Stimulated activated naive CD4-positive, alpha-beta T cell treated with Interleukin-2 at 50 U/mL for 16 hours (primary cell): ENCODE data around the gene RPS15.

Experiments used
- DNase-seq: peaks from one replicate; lab custom pipeline; 2025; lab: John Stamatoyannopoulos, UW

RPS15 gene

DNA sequence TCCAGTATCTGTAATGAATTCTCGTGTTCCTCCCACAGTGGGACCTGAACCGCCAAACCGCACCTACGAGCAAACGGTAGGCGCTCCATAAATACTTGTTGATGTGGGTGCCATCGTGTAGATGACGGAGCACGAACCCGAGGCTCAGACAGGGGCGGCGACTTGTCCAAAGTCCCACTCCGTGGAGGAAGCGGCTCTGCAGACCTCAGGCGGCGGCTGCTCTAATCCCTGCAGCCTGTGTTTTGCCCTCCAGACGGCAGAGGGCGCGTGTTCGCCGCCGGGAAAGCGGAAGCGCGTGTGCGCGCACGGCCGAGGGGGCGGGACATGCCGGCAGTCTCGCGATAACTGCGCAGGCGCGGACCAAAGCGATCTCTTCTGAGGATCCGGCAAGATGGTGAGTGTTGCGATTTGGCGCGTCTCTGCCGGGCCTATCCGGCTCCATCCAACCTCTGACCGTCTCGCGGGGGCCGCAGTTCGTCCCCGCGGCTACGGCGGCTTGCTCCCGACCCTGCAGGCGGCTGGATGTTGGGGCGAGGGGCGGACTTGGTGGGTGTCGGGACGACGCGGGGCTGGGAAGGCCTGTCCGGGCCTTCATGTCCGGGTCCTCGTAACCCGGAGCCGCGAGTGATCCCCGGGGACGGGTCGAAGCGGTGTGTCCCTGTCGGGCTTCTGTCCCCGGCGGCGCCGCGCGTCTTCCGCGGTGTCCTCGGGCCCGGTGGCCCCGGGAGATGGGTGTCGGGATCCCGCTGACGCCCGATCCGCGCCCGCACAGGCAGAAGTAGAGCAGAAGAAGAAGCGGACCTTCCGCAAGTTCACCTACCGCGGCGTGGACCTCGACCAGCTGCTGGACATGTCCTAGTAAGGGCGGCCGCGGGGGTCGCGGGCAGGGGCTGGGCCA lies at the start of gene RPS15:
Gene RPS15 (plus strand): TSS at position 362 of the 898 bp plus-strand sequence. CDS start 30 bp downstream, at position 392.
- DNase-seq = peak; percentile 92

DNA sequence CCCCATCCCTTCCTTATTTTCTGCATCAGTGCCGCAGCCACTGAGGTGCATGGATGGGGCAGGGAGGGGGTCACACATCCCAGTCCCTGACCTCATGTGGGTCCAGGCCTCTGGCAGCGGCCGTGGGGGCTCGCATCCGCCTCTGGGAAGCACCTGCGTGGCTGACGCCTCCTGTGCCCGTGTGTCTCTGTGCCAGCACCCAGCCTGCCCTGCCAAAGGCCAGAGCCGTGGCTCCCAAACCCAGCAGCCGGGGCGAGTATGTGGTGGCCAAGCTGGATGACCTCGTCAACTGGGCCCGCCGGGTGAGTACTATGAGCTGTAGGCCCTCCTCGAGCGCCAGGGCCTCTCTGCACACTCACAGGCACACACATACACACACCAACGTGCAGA lies 49.6 kb upstream of the RPS15 start:
- DNase-seq = no peak

DNA sequence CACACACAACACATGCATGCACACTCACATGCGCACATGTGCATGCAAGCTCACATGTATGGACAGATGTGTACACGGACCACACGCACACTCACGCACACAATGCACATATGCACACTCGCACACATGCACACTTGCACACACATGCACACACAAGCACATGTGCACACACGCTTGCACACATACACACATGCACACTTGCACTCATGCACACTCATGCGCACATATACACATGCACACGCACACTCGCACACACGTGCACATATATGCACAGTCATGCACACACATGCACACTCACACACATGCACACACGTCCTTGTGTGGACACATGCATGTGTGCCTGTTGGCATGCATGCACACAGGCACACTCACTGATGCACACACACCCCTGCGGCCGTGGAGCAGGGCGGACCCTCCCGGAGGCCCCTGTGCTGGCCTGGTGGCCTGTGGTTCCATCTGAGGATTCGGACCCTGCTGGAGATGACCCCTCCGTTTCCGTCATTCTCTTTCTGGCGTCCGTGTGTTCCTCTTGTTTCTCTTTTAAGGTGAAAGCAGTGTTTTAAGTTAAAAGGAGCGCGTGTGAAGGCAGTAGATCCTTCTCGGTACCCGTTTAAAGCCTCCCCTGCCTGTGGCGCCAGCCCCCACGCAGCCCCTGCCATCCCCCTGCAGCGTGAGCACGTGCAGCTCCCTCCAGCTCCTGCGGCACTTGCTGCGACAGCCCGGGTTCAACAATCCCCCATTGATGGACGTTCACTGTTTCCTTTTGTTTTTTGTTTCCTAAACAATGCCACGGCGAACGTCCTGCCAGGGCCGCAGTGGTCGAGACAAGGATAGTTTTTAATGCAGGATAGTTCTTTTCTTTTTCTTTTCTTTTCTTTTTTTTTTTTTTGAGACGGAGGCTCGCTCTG lies 48.9 kb upstream of the RPS15 start:
- no peak for DNase-seq

DNA sequence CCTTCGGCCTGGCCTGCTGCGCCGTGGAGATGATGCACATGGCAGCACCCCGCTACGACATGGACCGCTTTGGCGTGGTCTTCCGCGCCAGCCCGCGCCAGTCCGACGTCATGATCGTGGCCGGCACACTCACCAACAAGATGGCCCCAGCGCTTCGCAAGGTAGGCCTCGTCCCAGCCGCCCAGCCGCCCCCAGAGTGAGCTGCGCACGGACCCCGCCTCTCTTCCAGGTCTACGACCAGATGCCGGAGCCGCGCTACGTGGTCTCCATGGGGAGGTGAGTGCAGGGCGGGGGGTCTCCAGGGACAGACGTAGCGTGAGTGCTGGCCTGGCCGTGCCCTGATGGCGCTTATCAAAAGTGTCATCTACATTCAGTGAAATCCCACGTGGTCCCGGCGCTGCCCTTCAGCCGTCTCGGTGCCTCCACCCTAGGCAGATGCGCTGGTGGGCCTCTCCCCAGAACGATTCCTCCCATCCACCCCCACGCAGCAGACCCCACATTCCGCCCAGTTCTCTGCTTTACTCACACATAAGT lies 47.2 kb upstream of the RPS15 start:
- no peak for DNase-seq

- DNase-seq = no peak
Observed at GRCh38 chr19:1392407-1392806, 45.8 kb upstream of the RPS15 start.

- DNase-seq = no peak
Observed at GRCh38 chr19:1392939-1393530, 45.2 kb upstream of the RPS15 start.

GRCh38 chr19:1393841-1394240 lies 44.4 kb upstream of the RPS15 start:
- DNase-seq = no peak

DNA sequence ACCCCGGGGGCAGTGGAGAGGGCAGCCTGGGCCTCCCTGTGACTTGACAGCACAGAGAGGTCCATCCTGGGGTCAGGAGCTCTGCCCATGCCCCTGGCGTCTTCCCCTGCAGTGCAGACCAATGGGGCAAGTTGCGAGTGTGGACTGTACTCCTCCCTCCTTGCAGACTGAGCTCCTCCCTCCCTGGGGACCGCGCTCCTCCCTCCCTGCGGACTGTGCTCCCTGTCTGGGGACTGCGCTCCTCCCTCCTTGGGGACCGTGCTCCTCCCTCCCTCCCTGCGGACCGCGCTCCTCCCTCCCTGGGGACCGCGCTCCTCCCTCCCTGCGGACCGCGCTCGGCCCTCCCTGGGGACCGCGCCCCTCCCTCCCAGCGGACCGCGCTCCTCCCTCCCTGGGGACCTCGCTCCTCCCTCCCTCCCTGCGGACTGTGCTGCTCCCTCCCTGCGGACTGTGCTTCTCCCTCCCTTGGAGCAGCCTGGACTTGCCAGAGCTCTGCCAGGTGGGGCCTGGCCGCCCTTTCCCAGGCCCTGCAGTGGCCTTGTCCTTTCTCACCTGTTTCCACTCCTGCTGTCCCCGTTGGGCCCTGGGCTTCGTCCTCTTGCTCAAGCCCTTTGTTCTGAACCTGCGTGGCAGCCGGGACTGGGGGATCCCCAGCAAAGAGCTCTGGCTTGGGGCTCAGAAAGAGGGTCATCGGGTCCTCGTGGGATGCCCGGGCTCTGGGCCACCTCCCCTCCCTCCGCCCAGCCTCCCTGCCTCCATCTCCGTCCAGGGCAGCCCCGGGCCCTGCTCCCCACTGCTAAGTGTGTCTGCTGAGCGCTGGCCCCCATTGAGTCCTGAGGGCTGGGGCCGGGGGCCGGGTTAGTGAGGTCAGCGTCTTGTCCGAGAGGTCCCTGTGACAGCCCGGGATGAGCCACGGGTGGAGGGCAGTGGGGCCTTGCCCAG lies 43.7 kb upstream of the RPS15 start:
- DNase-seq = no peak

GRCh38 chr19:1395194-1396018 lies 42.8 kb upstream of the RPS15 start:
- no peak for DNase-seq

DNA sequence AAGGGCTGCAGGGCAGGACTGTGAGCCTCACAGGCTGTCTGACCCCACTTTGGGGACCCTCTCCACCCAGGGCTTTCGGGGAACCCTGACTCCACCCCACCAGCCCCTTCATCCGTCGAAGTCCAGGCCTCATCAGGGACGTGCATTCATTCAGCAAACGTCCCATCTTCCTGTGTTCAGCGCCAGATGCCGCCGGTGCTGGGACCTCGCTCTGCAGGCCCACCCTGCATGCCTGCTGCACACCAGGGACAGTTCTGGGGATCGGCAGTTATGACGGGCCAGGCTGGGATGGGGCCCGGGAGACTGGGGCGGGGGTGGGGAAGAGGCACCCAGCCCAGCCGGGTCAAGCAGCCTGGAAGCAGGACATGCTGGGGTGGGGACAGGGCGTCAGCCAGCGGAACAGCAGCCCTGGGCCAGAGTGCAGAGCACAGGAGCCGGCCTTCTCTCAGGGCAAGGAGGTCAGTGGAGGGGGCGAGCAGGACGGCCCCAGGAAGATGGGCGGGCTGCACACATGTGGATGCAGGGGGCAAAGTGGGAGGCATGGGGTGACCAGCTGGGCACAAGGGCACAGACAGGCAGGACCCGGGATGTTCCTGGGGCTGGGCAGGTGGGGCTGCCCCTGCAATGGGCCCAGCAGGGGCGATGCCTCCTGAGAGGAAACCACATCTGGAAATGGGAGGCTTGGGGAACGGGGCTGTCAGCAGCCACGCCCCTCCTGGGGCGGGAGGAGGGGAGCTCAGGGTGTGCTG lies 42.0 kb upstream of the RPS15 start:
- DNase-seq = no peak

- no peak for DNase-seq
Observed at GRCh38 chr19:1396768-1397679, 41.2 kb upstream of the RPS15 start.

- no peak for DNase-seq
Observed at GRCh38 chr19:1397838-1398237, 40.4 kb upstream of the RPS15 start.

- DNase-seq = no peak
Observed at GRCh38 chr19:1399079-1399478, 39.1 kb upstream of the RPS15 start.

DNA sequence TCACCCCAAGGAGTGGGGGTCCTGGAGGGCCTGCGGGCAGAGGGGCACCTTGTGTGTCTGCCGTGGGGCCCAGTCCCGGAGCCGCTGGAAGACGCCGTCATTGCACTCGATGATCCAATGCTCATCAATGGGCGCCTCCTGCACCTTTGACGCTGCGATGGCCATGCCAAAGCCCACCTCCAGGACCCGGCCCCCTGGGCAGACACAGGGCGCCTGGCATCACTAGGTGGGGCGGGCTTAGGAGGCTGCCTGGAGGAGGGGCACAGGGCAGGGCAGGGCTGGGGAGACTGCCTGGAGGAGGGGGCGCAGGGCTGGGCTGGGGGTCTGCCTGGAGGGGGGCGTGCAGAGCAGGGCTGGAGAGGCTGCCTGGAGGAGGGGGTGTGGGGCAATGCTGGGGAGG lies 38.5 kb upstream of the RPS15 start:
- no peak for DNase-seq

- no peak for DNase-seq
Observed at GRCh38 chr19:1400281-1401137, 37.7 kb upstream of the RPS15 start.

DNA sequence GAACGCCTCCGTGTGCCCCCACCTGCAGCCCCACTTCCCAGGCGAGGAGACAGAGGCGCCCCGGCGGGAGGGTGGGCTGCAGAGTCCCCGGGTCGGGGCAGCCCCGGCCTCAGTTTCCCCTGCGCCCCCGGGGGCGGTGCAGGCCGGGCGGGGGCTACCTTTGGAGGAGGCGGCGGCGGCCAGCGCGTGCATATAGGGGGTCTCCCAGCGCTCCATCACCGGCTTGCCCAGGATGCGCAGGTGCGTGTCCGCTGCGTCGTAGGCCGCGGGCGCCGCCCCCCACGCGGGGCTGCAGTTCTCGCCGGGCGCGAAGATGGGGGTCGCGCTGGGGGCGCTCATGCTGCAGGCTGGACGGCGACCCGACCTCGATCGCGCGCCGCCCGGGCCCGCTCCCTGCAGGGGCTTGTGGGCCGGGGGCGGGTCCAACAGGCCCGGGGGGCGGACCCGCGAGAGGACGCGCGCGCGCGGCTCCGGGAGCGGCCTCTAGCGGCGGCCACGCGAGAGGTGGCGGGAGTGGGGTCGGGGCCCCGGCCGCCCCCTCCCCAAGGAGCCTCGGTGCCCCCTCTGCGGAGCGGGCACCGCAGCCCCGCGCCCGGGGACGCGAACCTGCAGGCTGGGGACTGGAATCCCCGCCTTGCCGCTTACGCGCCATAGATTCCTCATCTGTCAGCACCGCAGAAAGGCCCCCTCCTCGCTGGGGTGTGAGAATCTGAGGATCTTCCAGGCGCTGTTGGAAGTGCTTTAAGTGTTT lies 36.9 kb upstream of the RPS15 start, which contains the start of gene GAMT:
Gene GAMT (minus strand): TSS at position 405 of the 751 bp plus-strand sequence. CDS start 66 bp downstream, at position 339.
- DNase-seq = peak; percentile 28

DNA sequence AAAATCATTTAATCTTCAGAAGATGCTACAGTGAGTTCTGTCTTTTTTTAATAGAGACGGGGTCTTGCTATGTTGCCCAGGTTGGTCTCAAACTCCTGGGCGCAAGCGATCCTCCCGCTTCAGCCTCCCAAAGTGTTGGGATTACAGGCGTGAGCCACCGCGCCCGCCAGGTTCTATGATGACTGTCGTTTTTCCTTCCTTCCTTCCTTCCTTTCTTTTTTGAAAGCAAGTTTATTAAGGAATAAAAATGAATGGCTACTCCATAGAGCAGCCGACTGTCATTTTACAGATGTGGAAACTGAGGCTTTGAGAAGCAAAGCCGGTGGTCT lies 36.3 kb upstream of the RPS15 start:
- DNase-seq = no peak
